Chondrocyte (in vitro differentiated cells): ENCODE data around the gene FOXD4. TPM values are rescaled to one million over a fixed set of nuclear protein-coding genes. Genes with fewer than 3 reads are reported as not detected.
"Not testable (repeated sequence)": the region's sequence is repeated elsewhere in the genome, so short reads cannot be mapped to it uniquely, and the experiment has no call there.

Source experiments
- DNase-seq: peaks from one replicate; pipeline ENCODE4 v3.0.0; 2021; ENCODE audit warnings: mixed read lengths, low spot score
- H3K27ac Mint-ChIP-seq: one replicate; pipeline ENCODE4 v1.8.0; 2021; ENCODE audit warnings: mild to moderate bottlenecking, moderate library complexity, mixed read lengths; ENCODE audit not compliant: unreplicated experiment
- H3K27me3 Mint-ChIP-seq: 2 replicates; pipeline ENCODE4 v1.8.0; 2021; ENCODE audit warnings: low read depth, mixed read lengths
- H3K36me3 Mint-ChIP-seq: 2 replicates; pipeline ENCODE4 v1.8.0; 2021; ENCODE audit warnings: low read depth, mixed read lengths
- H3K4me1 Mint-ChIP-seq: 2 replicates; pipeline ENCODE4 v1.8.0; 2021; ENCODE audit warnings: low read depth, mild to moderate bottlenecking, mixed read lengths
- H3K4me3 Mint-ChIP-seq: one replicate; pipeline ENCODE4 v1.8.0; 2021; ENCODE audit warnings: mild to moderate bottlenecking, moderate library complexity, mixed read lengths; ENCODE audit not compliant: unreplicated experiment
- H3K9me3 Mint-ChIP-seq: 2 replicates; pipeline ENCODE4 v1.8.0; 2021; ENCODE audit warnings: low read depth, mixed read lengths
- long read RNA-seq: library from polyadenylated mRNA; stranded (forward); transcript quantifications from one replicate; pipeline ENCODE4 v2.0.0, GENCODE V29; 2021
- total RNA-seq: library from RNA; stranded (reverse); gene quantifications from 3 replicates; pipeline ENCODE4 v1.2.1, GENCODE V29; 2021

FOXD4 gene
- total RNA-seq: 0.17 to 0.44 TPM (median 0.26 TPM) in 3 replicates
- long read RNA-seq: 0 reads

DNA sequence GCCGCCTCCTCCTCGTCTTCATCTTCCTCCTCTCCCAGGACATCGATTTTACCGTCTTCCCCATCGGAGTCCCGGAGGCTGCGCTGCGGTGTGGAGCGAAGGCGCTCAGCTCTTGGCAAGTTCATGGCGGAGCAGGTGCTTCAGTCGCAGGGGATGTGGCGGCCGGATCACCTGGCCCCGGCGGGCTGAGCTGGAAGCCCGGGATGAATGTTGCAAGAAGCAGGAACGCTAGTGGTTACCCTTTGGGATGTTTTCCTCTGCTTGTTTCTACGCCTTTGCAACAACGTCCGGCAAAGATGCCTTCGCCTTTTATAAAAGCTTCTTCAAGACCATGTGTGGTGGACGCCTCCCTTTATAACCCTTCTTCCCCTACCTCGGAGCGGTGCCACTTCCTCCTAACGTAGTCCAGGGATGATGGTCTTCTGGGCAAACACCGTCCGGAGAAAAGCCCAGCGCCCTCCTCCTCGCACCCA is at the start of gene FOXD4:
TSS of gene FOXD4 (minus strand) at position 423 of the 473 bp plus-strand sequence. CDS start at position 125, 298 bp downstream.
- peaks cover 31% of the 10 kb centered on the region for H3K27me3 Mint-ChIP-seq
- peak within 1 kb of the TSS; percentile 42 for H3K4me3 Mint-ChIP-seq
- H3K4me1 Mint-ChIP-seq: peaks cover 18% of the 10 kb centered on the region
- not testable (repeated sequence) for DNase-seq, H3K27ac Mint-ChIP-seq, H3K9me3 Mint-ChIP-seq
- peaks cover 10% of the 10 kb centered on the region for H3K36me3 Mint-ChIP-seq

DNA sequence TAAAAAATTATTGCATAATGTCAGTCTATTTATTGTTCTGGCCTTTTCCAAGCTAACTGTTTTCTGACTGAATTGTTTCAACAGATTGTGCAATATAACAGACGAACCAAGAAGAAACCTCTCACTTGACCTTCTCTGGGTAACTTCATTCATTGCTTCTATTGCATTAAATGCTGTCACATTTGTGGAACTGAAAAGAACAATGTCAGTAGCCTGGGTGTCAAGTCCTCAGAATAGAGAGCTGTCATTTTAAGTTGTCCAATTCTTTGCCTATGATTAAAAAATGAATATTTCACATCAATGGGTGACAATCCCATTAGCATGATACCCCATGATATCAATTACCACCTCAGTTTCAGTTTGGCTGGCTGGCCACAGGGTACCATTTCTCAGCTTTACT is 41.7 kb upstream of the FOXD4 start:
- DNase-seq, H3K27me3 Mint-ChIP-seq, H3K4me1 Mint-ChIP-seq: not testable (repeated sequence)

DNA sequence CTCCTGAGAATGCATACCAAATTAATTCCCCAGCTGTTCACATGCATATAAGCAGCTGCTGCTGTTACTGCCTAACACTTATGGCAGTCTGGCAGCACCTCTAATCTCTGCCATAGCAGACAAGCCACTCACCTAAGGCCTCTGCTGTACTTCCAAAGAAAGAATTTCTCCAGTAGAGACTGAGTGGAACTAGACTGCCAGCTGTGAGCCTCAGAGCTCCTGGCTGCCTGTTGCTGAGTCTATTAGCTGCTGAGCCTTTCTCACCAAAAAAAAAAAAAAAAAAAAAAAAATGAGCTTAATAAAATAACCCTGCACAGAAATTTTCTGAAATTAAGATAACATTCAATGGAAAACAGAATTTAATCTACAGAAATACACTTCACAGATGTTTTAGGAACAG is 33.0 kb upstream of the FOXD4 start:
- H3K9me3 Mint-ChIP-seq, H3K4me3 Mint-ChIP-seq, H3K36me3 Mint-ChIP-seq, H3K27me3 Mint-ChIP-seq, H3K4me1 Mint-ChIP-seq, DNase-seq, H3K27ac Mint-ChIP-seq: not testable (repeated sequence)

More for the DNA sequence above, 41.7 kb upstream of the FOXD4 start:
- H3K9me3 Mint-ChIP-seq, H3K27ac Mint-ChIP-seq, H3K4me3 Mint-ChIP-seq, H3K36me3 Mint-ChIP-seq: not testable (repeated sequence)

- H3K9me3 Mint-ChIP-seq, DNase-seq, H3K4me1 Mint-ChIP-seq, H3K27me3 Mint-ChIP-seq, H3K36me3 Mint-ChIP-seq, H3K4me3 Mint-ChIP-seq, H3K27ac Mint-ChIP-seq: not testable (repeated sequence)
Observed at GRCh38 chr9:139880-140279, 21.7 kb upstream of the FOXD4 start.

DNA sequence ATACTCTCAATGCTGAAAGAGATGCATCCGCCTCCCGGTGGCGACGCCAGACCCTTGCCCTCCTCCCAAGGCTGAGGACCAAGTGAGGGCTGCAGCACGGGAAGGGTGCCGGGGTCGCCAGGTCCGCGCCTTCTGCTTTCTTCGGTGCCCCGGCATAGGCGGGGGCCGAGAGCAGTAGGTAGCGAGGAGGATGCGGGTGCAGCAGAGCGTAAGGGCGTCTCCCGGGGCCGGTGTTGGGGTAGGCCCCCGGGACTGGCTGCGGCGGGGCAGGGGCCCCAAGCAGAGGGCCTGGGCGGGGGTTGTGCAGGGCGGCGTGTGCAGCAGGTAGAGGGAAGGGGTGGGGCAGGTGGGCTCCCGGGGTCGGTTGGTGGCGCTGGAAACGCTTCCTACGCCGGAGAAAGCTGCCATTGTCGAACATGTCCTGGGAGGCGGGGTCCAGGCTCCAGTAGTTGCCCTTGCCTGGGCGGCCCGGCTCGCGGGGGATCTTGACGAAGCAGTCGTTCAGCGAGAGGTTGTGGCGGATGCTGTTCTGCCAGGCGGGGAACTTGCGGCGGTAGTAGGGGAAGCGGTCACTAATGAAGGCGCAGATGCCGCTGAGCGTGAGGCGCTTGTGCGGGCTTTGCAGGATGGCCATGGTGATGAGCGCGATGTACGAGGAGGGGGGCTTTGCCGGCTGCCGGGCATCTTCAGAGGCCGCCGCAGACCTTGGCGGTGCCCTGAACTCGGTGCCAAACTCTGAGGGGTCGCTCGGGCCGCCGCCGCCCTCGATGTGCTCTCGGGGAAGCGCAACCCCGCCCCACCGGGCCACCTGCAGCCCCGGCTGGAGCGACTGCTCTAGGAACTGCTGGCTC is 848 bp downstream of the FOXD4 start:
- Mint-ChIP-seq H3K27me3 (peaks cover 36% of the 10 kb centered on the region), H3K4me1 (peaks cover 18% of the 10 kb centered on the region), H3K4me3 (peak overlapping the region; percentile 42), H3K36me3 (peaks cover 10% of the 10 kb centered on the region)
- H3K9me3 Mint-ChIP-seq, DNase-seq, H3K27ac Mint-ChIP-seq: not testable (repeated sequence)

DNA sequence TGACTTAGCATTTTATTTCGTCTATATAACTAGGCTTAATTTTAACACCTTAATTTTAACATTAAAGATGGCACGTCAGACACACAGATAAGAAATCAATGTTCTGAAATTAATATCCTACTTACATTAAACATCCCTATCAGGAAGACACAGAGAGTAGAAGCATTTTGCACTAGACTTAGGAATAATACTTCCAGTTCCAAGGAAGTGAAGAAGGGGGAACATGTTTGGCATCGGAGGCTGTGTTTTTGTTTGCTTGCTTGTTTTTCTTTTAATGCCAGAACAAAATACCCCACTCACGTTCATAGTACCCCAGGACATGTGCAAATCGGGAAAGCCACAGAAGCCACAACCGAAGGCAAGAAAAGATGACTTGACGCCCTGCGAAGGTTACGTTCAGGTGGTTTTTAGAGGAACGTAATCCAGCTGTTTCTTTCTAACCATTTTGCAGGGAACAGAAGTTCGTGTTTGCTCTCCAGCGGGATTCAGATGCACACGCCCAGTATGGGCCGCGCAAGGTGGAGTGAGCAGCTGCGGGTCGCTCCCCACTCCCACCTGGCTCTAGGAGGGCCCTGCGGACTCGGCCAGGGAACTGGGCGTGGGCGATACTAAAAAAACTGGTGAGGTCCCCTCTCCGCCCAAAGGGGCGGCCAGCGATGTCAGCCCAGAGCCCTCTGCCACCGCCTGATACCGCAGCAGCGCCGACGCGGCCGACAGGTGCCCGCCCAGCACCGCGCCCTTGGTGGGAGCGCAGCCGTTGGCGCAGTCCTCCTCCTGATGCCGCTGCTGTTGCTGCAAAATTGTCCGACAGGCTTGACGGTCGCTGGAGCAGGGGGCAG is 1.8 kb downstream of the FOXD4 start:
- not testable (repeated sequence) for DNase-seq, H3K27ac Mint-ChIP-seq, H3K9me3 Mint-ChIP-seq, H3K4me3 Mint-ChIP-seq
- Mint-ChIP-seq H3K36me3 (peaks cover 10% of the 10 kb centered on the region), H3K4me1 (peaks cover 18% of the 10 kb centered on the region), H3K27me3 (peaks cover 40% of the 10 kb centered on the region)

GRCh38 chr9:115118-115451 is 3.1 kb downstream of the FOXD4 start:
- H3K27me3 Mint-ChIP-seq: peaks cover 40% of the 10 kb centered on the region
- H3K4me3 Mint-ChIP-seq: not testable (repeated sequence)

GRCh38 chr9:114267-115117 is 3.7 kb downstream of the FOXD4 start:
- not testable (repeated sequence) for H3K36me3 Mint-ChIP-seq, DNase-seq, H3K9me3 Mint-ChIP-seq, H3K27ac Mint-ChIP-seq
- Mint-ChIP-seq H3K27me3 (peaks cover 43% of the 10 kb centered on the region), H3K4me1 (peaks cover 18% of the 10 kb centered on the region), H3K4me3 (peak overlapping the region; percentile 66)

More at GRCh38 chr9:115118-115451, 3.1 kb downstream of the FOXD4 start:
- H3K36me3 Mint-ChIP-seq, H3K27ac Mint-ChIP-seq, H3K9me3 Mint-ChIP-seq, DNase-seq: not testable (repeated sequence)
- peaks cover 18% of the 10 kb centered on the region for H3K4me1 Mint-ChIP-seq

DNA sequence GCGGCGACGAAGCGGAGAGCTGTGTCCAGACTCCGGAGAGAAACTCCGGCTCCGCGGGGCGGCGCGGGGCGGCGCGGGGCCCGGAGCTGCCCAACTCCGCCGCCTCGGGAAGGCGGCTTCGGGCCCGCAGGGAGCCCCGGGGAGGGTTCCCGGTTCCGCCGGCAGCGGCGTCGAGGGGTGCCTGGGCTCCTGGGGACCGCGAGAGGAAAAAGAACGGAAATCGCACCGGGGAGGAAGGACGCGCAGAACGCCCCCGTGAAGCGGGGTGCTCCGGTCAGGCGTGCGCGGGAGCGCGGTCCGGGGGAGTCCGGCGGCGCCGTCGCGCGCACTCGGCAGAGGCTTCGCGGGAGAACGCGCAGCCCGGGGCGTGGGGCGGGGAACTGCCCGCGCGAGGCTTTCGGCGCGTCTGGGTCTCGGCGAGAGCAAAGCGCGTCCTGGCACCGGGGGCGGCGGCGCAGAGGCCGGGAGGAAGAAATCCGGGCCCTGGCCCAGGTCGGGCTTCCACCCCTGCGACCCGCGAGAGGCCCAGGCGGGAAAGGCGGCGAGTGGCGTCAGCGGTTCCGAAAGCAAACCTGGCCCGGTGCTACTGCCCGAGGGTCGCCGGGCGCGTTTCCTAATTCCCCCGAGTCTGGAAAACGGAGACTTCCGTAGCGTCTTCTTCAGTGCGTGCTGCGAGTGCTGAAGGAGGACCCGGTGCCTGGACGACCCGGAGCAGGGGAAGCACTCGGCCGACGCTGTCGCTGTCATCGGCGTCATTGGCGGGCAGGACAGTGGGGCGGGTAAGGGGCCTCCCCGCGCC is 4.5 kb downstream of the FOXD4 start:
- not testable (repeated sequence) for H3K27ac Mint-ChIP-seq, H3K36me3 Mint-ChIP-seq, DNase-seq, H3K9me3 Mint-ChIP-seq
- Mint-ChIP-seq H3K27me3 (peaks cover 48% of the 10 kb centered on the region), H3K4me1 (peaks cover 18% of the 10 kb centered on the region), H3K4me3 (peak overlapping the region; percentile 66)

GRCh38 chr9:112589-113467 is 5.4 kb downstream of the FOXD4 start:
- H3K27ac Mint-ChIP-seq, DNase-seq: not testable (repeated sequence)

More at GRCh38 chr9:112589-113467, 5.4 kb downstream of the FOXD4 start:
- peaks cover 45% of the 10 kb centered on the region for H3K27me3 Mint-ChIP-seq
- H3K4me3 Mint-ChIP-seq, H3K36me3 Mint-ChIP-seq, H3K9me3 Mint-ChIP-seq: not testable (repeated sequence)
- peaks cover 14% of the 10 kb centered on the region for H3K4me1 Mint-ChIP-seq
